Psoas muscle (tissue), 8 donors: ENCODE data around the gene PIAS1. TPM values are rescaled to one million over a fixed set of nuclear protein-coding genes. Genes with fewer than 3 reads are reported as not detected.
A peak's percentile ranks its signal among the peaks of the same experiment; 100 is the strongest.
"Not testable (repeated sequence)": the region's sequence is repeated elsewhere in the genome, so short reads cannot be mapped to it uniquely, and the experiment has no call there.

Experiments
- ATAC-seq, 4 donors: fragments of 200-7000 bp; cut with Tn5 transposase; one replicate each; pipeline ENCODE4 v1.9.1; 2020; ENCODE audit warnings: moderate library complexity in 3 of 4, mild to moderate bottlenecking in 2 of 4
- DNase-seq, 2 donors: peaks; one replicate each; pipeline ENCODE4 v3.0.0-alpha.2; 2020
- H3K27ac ChIP-seq: fragments of 200-600 bp; one replicate; pipeline ENCODE4 v1.8.0; 2022
- H3K27me3 ChIP-seq, 3 donors: fragments of 200-600 bp in 1 of 3; one replicate each; pipeline versions ENCODE4 v1.6.1 to v1.8.0; 2013 to 2022; ENCODE audit warnings: low read length in 2 of 3, mild to moderate bottlenecking in 2 of 3, moderate library complexity in 1 of 3; ENCODE audit not compliant: insufficient read depth in 3 of 3
- H3K36me3 ChIP-seq, 2 donors: fragments of 200-600 bp in 1 of 2; one replicate each; pipeline versions ENCODE4 v1.6.1 to v1.8.0; 2013 to 2022; ENCODE audit warnings: low read depth in 1 of 2, mild to moderate bottlenecking in 1 of 2, moderate library complexity in 1 of 2; ENCODE audit not compliant: insufficient read depth in 1 of 2
- H3K4me1 ChIP-seq: fragments of 200-600 bp; one replicate; pipeline ENCODE4 v1.8.0; 2022
- H3K4me3 ChIP-seq: fragments of 200-600 bp; one replicate; pipeline ENCODE4 v1.8.0; 2022; ENCODE audit warnings: mild to moderate bottlenecking
- H3K9me3 ChIP-seq: fragments of 200-600 bp; one replicate; pipeline ENCODE4 v1.8.0; 2022
- CTCF ChIP-seq: fragments of 200-600 bp; IDR thresholded peaks from one replicate; pipeline ENCODE4 v1.8.0; 2022; ENCODE audit warnings: antibody characterized with exemption
- WGBS, 3 donors: extraction: QIAGEN DNeasy Blood & Tissue Kit; methylation state at CpG; one replicate each; pipeline versions ENCODE4 v1.1.6 to v1.1.7; 2013; 5-methylcytosine and 5-hydroxymethylcytosine counted together
- intact Hi-C, 2 donors: fragments of 100-400 bp; cut with DNase I; formaldehyde crosslinking; loops; one replicate each; pipeline versions ENCODE4 v1.11.0 to v1.14.2; 2022
- polyA plus RNA-seq, 3 donors: library from polyadenylated mRNA; stranded (reverse); fragments of 200-250 nt; gene quantifications; one replicate each; pipeline ENCODE4 v1.2.3, GENCODE V29; 2013
- total RNA-seq, 4 donors: library from RNA; stranded (reverse); fragmentation: NEBNext Ultra II Directional in 2 of 4; extraction: Animal tissue kit (Norgen Biotek cat#: 25700) in 2 of 4; gene quantifications; one replicate each; pipeline versions ENCODE4 v1.2.1 to v1.2.4, GENCODE V29; 2021 to 2023
- donor health status: healthy with polysubstance abuse.
- donor health status: DM: no; HTN: no; CAD: no; lungs with moderate emphysema.
- donor health status: Bipolar disorder and iron deficiency.
- donor health status: healthy.
- donor health status: DM: yes; HTN: yes; CAD: no.
- donor health status: DM: no; HTN: no; CAD: no.
- donor health status: DM: no; HTN: no; CAD: no.
- donor health status: DM: yes; HTN: yes; CAD: no.

PIAS1 gene
- total and polyA plus RNA-seq, 7 donors, result 4.4 to 28.7 (median 18.2) TPM

DNA sequence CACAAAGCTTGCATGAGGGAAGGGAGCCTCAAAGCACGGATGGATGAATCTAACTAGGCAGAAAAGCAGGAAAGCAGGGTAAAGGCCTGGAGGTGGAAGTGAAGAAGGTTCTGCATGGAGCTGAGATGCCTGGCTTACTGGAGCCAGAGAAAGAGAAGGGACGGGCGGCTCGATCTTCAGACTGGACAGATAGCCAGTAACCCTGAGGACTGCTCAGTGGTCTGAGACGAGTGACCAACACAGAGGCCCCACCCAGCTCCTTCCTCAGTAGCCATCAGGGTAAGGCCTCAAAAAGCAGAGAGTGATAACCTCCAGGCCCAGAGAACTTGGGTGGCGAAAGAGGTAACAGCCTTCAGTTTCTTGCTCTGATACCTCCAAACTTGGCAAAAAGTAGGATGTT is 169.1 kb downstream of the PIAS1 start:
- DNase-seq, result no peak
- no peak for ATAC-seq

DNA sequence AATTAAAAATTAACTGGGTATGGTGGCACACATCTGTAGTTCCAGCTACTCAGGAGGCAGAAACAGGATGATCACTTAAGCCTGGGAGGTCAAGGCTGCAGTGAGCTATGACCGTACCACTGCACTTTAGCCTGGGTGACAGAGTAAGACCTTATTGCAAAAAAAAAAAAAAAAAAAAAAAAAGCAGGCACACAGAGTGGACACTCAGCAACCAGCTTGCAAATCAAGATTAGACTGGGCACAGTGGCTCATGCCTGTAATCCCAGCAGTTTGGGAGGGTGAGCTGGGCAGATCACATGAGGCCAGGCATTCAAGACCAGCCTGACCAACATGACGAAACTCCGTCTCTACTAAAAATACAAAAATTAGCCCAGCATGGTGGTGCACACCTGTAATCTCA is 170.0 kb downstream of the PIAS1 start:
- TF ChIP-seq CTCF, result no peak
- ATAC-seq, result no peak
- H3K27me3 ChIP-seq, result no peaks in the 10 kb centered on the region
- peaks cover 19% of the 10 kb centered on the region for H3K4me1 ChIP-seq
- WGBS, 3 donors, result 60 to 73% (median 73%) methylated on average over 3 of the region's 3 CpGs
- DNase-seq, result peak in 1 of 2 donors; percentile 9
- no peak overlapping the region for H3K27ac ChIP-seq
- no peaks in the 10 kb centered on the region for H3K36me3 ChIP-seq
- no peaks in the 10 kb centered on the region for H3K9me3 ChIP-seq
- intact Hi-C loops, result no loop called here
- H3K4me3 ChIP-seq, result no peak overlapping the region

More for the DNA sequence above, 169.1 kb downstream of the PIAS1 start:
- H3K27ac ChIP-seq, result no peak overlapping the region
- intact Hi-C loops, result no loop called here
- H3K27me3 ChIP-seq, result no peaks in the 10 kb centered on the region
- no peaks in the 10 kb centered on the region for H3K9me3 ChIP-seq
- no peak for TF ChIP-seq CTCF
- no peak overlapping the region for H3K4me3 ChIP-seq
- peaks cover 0 to 4% of the 10 kb centered on the region in 2 donors for H3K36me3 ChIP-seq
- 92 to 96% (median 96%) methylated on average over 6 of the region's 6 CpGs for WGBS, 3 donors
- peaks cover 12% of the 10 kb centered on the region for H3K4me1 ChIP-seq

- Histone ChIP-seq H3K27ac (no peak overlapping the region), H3K4me3 (no peak overlapping the region), H3K9me3 (no peaks in the 10 kb centered on the region), H3K27me3 (no peaks in the 10 kb centered on the region), H3K4me1 (peaks cover 19% of the 10 kb centered on the region), H3K36me3 (no peaks in the 10 kb centered on the region)
- WGBS, 3 donors, result 70 to 77% (median 71%) methylated on average over 3 of the region's 3 CpGs
- no peak for TF ChIP-seq CTCF
- DNase-seq (no peak), ATAC-seq (no peak)
- intact Hi-C loops, result no loop called here
These were observed 170.6 kb downstream of the PIAS1 start for GRCh38 chr15:68224546-68225250.

- 92 to 93% (median 92%) methylated on average over 4 of the region's 4 CpGs for WGBS, 3 donors
- H3K27ac ChIP-seq, H3K9me3 ChIP-seq, H3K27me3 ChIP-seq, intact Hi-C loops, ATAC-seq, H3K4me3 ChIP-seq, H3K36me3 ChIP-seq, DNase-seq: not testable (repeated sequence)
- peaks cover 19% of the 10 kb centered on the region for H3K4me1 ChIP-seq
These were observed 171.3 kb downstream of the PIAS1 start for GRCh38 chr15:68225442-68225841.

DNA sequence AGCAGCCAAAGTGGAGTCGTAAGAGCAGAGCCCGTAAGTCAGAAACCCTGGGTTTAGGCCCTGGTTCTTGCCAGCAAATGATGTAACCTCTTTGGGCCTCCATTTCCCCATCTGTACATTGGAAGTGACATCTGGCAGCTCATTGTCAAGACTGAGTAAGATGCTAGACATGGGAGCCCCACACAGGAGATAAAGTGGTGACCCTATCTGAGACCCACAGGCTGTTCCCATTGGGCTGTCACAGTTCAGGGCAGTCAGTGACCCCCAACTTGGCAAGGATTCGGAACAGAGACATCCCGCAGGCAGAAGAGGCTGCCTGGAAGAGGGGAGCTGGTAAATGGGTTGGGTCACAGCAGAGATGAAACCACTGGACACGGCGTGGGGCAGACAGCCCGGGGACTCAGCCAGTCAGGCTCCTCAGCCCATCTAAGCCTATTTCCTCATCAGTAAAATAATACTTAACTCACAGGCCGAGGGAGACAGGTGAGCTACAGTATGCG is 173.6 kb downstream of the PIAS1 start:
- TF ChIP-seq CTCF, result no peak
- no peaks in the 10 kb centered on the region for H3K27me3 ChIP-seq
- H3K27ac ChIP-seq, result no peak overlapping the region
- peak in 1 of 2 donors; percentile 38 for DNase-seq
- no peak for ATAC-seq
- H3K4me3 ChIP-seq, result no peak overlapping the region
- no peaks in the 10 kb centered on the region for H3K9me3 ChIP-seq
- H3K4me1 ChIP-seq, result peaks cover 19% of the 10 kb centered on the region
- intact Hi-C loops, result no loop called here
- 69 to 83% (median 71%) methylated on average over 7 to 9 of the region's 9 CpGs for WGBS, 3 donors
- H3K36me3 ChIP-seq, result no peaks in the 10 kb centered on the region
